ENCODE data around the gene MAN1A1. TPM values are rescaled to one million over a fixed set of nuclear protein-coding genes. Genes with fewer than 3 reads are reported as not detected.

MAN1A1 gene
- total RNA-seq, 6 experiments from 2014 or later = 109 to 191 (median 139) TPM

DNA sequence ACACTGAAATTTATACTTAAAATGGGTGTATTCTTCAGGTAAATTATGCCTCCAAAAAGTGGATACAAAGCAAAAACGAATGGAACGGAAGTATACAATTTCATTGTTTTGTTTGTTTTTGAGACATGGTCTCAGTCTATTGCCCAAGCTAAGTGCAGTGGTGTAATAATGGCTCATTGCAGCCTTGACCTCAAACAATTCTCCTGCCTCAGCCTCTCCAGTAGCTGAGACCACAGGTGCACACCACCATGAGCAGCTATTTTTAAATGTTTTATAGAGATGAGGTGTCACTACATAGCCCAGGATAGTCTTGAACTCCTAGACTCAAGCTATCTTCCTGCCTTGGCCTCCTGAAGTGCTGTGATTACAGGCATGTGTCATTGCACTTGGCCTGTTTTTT lies 122.2 kb downstream of the MAN1A1 start:
- WGBS (ENCODE audit: insufficient coverage, low coverage, low lambda C conversion rate, missing lambda C conversion rate) = 74% methylated on average over 2 of the region's 2 CpGs
- TF ChIP-seq, protein P1, sequence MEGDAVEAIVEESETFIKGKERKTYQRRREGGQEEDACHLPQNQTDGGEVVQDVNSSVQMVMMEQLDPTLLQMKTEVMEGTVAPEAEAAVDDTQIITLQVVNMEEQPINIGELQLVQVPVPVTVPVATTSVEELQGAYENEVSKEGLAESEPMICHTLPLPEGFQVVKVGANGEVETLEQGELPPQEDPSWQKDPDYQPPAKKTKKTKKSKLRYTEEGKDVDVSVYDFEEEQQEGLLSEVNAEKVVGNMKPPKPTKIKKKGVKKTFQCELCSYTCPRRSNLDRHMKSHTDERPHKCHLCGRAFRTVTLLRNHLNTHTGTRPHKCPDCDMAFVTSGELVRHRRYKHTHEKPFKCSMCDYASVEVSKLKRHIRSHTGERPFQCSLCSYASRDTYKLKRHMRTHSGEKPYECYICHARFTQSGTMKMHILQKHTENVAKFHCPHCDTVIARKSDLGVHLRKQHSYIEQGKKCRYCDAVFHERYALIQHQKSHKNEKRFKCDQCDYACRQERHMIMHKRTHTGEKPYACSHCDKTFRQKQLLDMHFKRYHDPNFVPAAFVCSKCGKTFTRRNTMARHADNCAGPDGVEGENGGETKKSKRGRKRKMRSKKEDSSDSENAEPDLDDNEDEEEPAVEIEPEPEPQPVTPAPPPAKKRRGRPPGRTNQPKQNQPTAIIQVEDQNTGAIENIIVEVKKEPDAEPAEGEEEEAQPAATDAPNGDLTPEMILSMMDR (IDR thresholded peaks at IDR 0.05) = no peak
- TF ChIP-seq POLR2A (IDR thresholded peaks at IDR 0.05) = no peak
- H3K9me3 ChIP-seq = no peaks in the 10 kb centered on the region
- intact Hi-C loops (cut with DNase I) = no loop called here
- H3K36me3 ChIP-seq = peaks cover 0 to 3% (median 0%) of the 10 kb centered on the region in 4 donors
- ATAC-seq (peak in 1 of 4 donors; percentile 51), DNase-seq (no peak)
- H3K27ac ChIP-seq = no peak overlapping the region
- no peaks in the 10 kb centered on the region for H3K27me3 ChIP-seq
- no peaks in the 10 kb centered on the region for H3K4me1 ChIP-seq
- no peak overlapping the region for H3K4me3 ChIP-seq

DNA sequence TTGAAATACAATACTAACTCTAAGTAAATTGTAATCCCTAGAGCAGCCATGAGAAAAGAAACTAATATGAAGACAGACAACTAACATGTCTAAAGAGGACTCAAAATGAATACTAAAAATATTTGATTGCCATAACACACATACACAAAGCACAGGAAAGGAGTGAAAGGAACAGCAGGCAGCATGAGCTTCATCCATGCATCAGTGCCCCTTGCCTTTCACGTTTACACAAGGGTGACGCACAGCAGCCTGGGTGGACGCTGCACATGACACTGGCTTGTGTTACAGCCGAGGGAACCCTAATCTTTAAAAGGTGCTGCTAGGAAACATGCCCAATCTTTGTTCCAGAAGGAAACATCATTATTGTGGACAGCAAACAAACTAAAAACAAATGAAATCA lies 123.5 kb downstream of the MAN1A1 start:
- WGBS (ENCODE audit: insufficient coverage, low coverage, low lambda C conversion rate, missing lambda C conversion rate) = no CpG with 5 or more reads among the region's 4 CpGs
- H3K27ac ChIP-seq = no peak overlapping the region
- H3K36me3 ChIP-seq = peaks cover 0 to 3% (median 0%) of the 10 kb centered on the region in 4 donors
- H3K4me3 ChIP-seq = no peak overlapping the region
- no peak for DNase-seq
- no peak for ATAC-seq
- TF ChIP-seq, protein P1 (IDR thresholded peaks at IDR 0.05) = no peak
- no peak for TF ChIP-seq POLR2A (IDR thresholded peaks at IDR 0.05)
- intact Hi-C loops (cut with DNase I) = no loop called here
- no peaks in the 10 kb centered on the region for H3K4me1 ChIP-seq
- H3K9me3 ChIP-seq = no peaks in the 10 kb centered on the region
- H3K27me3 ChIP-seq = no peaks in the 10 kb centered on the region

DNA sequence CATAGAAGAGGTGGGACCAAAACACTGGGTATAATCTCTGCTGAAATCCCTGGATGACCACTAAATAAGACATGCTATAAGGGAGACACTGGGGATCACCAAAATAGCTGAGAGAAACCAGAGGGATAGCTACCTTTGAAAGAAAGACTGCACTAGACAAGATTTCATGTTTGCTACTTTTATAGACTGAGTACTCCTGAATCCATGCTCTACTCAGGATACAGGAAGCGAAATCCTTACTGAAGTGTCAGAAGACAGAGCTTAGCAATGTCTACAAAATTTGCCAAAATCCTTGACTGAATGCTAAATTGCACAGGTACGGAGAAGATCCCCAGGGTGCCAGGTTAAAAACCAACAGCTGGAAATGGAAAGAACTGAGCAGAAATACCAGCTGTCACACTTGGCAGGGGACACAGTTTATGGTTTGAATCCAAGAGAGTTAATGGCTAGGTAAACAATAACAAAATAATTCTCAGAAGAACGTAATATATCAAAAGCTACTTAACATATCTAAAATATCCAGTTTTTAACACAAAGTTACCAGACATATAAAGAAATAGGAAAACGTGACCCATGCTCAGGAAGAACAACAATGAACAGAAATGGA lies 125.4 kb downstream of the MAN1A1 start:
- Histone ChIP-seq H3K4me1 (no peaks in the 10 kb centered on the region), H3K9me3 (no peaks in the 10 kb centered on the region), H3K27ac (no peak overlapping the region), H3K36me3 (no peaks in the 10 kb centered on the region), H3K4me3 (no peak overlapping the region), H3K27me3 (no peaks in the 10 kb centered on the region)
- no peak for ATAC-seq
- 93% methylated on average over 4 of the region's 4 CpGs for WGBS (ENCODE audit: insufficient coverage, low coverage, low lambda C conversion rate, missing lambda C conversion rate)
- DNase-seq = no peak
- no peak for TF ChIP-seq POLR2A (IDR thresholded peaks at IDR 0.05)
- TF ChIP-seq, protein P1 (IDR thresholded peaks at IDR 0.05) = no peak
- intact Hi-C loops (cut with DNase I) = no loop called here

- ATAC-seq (no peak), DNase-seq (no peak)
- no peaks in the 10 kb centered on the region for H3K9me3 ChIP-seq
- H3K4me3 ChIP-seq = no peak overlapping the region
- H3K36me3 ChIP-seq = no peaks in the 10 kb centered on the region
- intact Hi-C loops (cut with DNase I) = no loop called here
- TF ChIP-seq, protein P1 (IDR thresholded peaks at IDR 0.05) = no peak
- no peak for TF ChIP-seq POLR2A (IDR thresholded peaks at IDR 0.05)
- peaks cover 0 to 9% (median 4%) of the 10 kb centered on the region in 4 donors for H3K4me1 ChIP-seq
- H3K27me3 ChIP-seq = no peaks in the 10 kb centered on the region
- no peak overlapping the region for H3K27ac ChIP-seq
- WGBS (ENCODE audit: insufficient coverage, low coverage, low lambda C conversion rate, missing lambda C conversion rate) = 38% methylated on average over 1 of the region's 1 CpG
These were observed 129.1 kb downstream of the MAN1A1 start for GRCh38 chr6:119220452-119220851.

All from right lobe of liver (tissue), 6 donors.